ENCODE results near the gene TCTN1. TPM values are rescaled to one million over a fixed set of nuclear protein-coding genes. Genes with fewer than 3 reads are reported as not detected.

The TCTN1 gene
- total and polyA plus RNA-seq, 2 of the 13 experiments (the other 11 are each of a cell fraction or from before 2014, with no cell fraction given): 13.6 to 16.0 TPM

- TF ChIP-seq ZNF598 (CRISPR knock-in tag; IDR thresholded peaks at IDR 0.05; ENCODE audit: borderline replicate concordance) (peak; percentile 88; the same call in 1 of the 2 replicates), KMT2B (CRISPR knock-in tag; IDR thresholded peaks at IDR 0.05) (peak; percentile 89), MTA1 (CRISPR knock-in tag; IDR thresholded peaks at IDR 0.05; ENCODE audit: borderline replicate concordance) (peak; percentile 68; the same call in 1 of the 2 replicates), ZNF232 (CRISPR knock-in tag; IDR thresholded peaks at IDR 0.05; ENCODE audit: borderline replicate concordance) (peak; percentile 83; the same call in 1 of the 2 replicates), ZSCAN30 (CRISPR knock-in tag; IDR thresholded peaks at IDR 0.05) (0 out of 2 replicates have a peak, but pooled peaks have one; percentile 32), XRCC5 (optimal IDR thresholded peaks at IDR 0.05; ENCODE audit: low read length) (peak; percentile 92), ZKSCAN1 (IDR thresholded peaks at IDR 0.05; ENCODE audit: low read length) (no peak), ZNF143 (CRISPR knock-in tag; IDR thresholded peaks at IDR 0.05) (peak; percentile 93), ZZZ3 (CRISPR knock-in tag; IDR thresholded peaks at IDR 0.05; ENCODE audit: borderline replicate concordance) (no peak), SIN3A (IDR thresholded peaks at IDR 0.05; ENCODE audit: borderline replicate concordance, low read depth, low read length) (peak; percentile 95; the same call in 1 of the 2 replicates), ZNF510 (CRISPR knock-in tag; IDR thresholded peaks at IDR 0.05; ENCODE audit: low read depth) (0 out of 2 replicates have a peak, but pooled peaks have one; percentile 60), SMARCE1 (IDR thresholded peaks at IDR 0.05; ENCODE audit: borderline replicate concordance) (no peak), ZNF816 (CRISPR knock-in tag; IDR thresholded peaks at IDR 0.05; ENCODE audit: borderline replicate concordance) (no peak), ZFP36L1 (CRISPR knock-in tag; IDR thresholded peaks at IDR 0.05) (0 out of 2 replicates have a peak, but pooled peaks have one; percentile 54), ZNF367 (CRISPR knock-in tag; IDR thresholded peaks at IDR 0.05; ENCODE audit: borderline replicate concordance) (no peak; the same call in 1 of the 2 replicates), ZNF577 (CRISPR knock-in tag; IDR thresholded peaks at IDR 0.05; ENCODE audit: borderline replicate concordance, low read depth) (no peak), KLF9 (CRISPR knock-in tag; IDR thresholded peaks at IDR 0.05; ENCODE audit: low read depth) (0 out of 2 replicates have a peak, but pooled peaks have one; percentile 37), ZNF850 (CRISPR knock-in tag; conservative IDR thresholded peaks at IDR 0.05) (no peak), KDM4B (CRISPR knock-in tag; IDR thresholded peaks at IDR 0.05) (0 out of 2 replicates have a peak, but pooled peaks have one; percentile 22), ZNF615 (CRISPR knock-in tag; IDR thresholded peaks at IDR 0.05; ENCODE audit: borderline replicate concordance) (no peak), ZNF431 (CRISPR knock-in tag; IDR thresholded peaks at IDR 0.05; ENCODE audit: borderline replicate concordance, low read depth) (no peak), ZFP62 (CRISPR knock-in tag; IDR thresholded peaks at IDR 0.05) (no peak), SIN3B (IDR thresholded peaks at IDR 0.05; ENCODE audit: low read length) (no peak)
- TF ChIP-seq, protein P1, sequence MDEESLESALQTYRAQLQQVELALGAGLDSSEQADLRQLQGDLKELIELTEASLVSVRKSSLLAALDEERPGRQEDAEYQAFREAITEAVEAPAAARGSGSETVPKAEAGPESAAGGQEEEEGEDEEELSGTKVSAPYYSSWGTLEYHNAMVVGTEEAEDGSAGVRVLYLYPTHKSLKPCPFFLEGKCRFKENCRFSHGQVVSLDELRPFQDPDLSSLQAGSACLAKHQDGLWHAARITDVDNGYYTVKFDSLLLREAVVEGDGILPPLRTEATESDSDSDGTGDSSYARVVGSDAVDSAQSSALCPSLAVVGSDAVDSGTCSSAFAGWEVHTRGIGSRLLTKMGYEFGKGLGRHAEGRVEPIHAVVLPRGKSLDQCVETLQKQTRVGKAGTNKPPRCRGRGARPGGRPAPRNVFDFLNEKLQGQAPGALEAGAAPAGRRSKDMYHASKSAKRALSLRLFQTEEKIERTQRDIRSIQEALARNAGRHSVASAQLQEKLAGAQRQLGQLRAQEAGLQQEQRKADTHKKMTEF (CRISPR knock-in tag; IDR thresholded peaks at IDR 0.05): peak; percentile 92
- TF ChIP-seq, protein P2, sequence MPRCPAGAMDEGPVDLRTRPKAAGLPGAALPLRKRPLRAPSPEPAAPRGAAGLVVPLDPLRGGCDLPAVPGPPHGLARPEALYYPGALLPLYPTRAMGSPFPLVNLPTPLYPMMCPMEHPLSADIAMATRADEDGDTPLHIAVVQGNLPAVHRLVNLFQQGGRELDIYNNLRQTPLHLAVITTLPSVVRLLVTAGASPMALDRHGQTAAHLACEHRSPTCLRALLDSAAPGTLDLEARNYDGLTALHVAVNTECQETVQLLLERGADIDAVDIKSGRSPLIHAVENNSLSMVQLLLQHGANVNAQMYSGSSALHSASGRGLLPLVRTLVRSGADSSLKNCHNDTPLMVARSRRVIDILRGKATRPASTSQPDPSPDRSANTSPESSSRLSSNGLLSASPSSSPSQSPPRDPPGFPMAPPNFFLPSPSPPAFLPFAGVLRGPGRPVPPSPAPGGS (CRISPR knock-in tag; IDR thresholded peaks at IDR 0.05): peak; percentile 94
- TF ChIP-seq, protein P3, sequence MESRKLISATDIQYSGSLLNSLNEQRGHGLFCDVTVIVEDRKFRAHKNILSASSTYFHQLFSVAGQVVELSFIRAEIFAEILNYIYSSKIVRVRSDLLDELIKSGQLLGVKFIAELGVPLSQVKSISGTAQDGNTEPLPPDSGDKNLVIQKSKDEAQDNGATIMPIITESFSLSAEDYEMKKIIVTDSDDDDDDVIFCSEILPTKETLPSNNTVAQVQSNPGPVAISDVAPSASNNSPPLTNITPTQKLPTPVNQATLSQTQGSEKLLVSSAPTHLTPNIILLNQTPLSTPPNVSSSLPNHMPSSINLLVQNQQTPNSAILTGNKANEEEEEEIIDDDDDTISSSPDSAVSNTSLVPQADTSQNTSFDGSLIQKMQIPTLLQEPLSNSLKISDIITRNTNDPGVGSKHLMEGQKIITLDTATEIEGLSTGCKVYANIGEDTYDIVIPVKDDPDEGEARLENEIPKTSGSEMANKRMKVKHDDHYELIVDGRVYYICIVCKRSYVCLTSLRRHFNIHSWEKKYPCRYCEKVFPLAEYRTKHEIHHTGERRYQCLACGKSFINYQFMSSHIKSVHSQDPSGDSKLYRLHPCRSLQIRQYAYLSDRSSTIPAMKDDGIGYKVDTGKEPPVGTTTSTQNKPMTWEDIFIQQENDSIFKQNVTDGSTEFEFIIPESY (CRISPR knock-in tag; IDR thresholded peaks at IDR 0.05): no peak
Measured at GRCh38 chr12:110613771-110614684, at the start of gene TCTN1 (continued).
